Fibroblast of skin of abdomen (primary cell): Measurements from ENCODE around the gene ASPG.

Experiments used
- DNase-seq: peaks from one replicate; pipeline ENCODE4 v3.0.0-alpha.2; 2013

ASPG gene

DNA sequence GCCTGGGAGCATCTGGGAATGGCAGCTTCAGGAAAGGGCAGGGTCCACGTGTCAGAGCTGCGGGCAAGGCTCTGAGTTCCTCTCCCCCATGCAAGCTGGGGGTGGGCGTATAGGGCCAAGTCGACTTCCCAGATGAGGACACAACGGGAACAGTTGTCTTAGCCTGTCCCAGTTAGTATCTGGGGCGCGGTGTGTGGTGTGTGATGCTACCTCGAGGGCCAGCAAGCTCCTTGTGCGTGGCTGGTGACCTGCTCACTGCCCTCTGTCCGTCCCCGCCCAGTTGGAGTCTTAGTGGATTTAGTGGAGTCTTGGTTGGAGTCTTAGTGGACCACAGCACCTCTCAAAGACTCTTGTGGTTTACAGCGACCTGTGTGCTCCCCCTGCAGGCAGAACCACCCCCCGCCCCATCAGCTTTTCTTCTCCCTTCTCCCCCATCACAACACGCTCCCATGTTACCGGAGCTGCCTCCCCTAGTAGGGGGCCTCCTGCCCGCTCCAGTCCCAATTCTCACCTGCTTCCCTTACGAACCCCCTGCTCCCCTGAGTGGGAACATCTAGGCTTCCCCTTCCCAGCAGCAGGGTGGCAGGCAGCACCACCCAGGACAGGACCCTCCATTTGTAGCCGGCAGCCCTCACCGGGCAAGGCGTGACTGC lies 8.7 kb downstream of the ASPG start:
- DNase-seq = no peak

DNA sequence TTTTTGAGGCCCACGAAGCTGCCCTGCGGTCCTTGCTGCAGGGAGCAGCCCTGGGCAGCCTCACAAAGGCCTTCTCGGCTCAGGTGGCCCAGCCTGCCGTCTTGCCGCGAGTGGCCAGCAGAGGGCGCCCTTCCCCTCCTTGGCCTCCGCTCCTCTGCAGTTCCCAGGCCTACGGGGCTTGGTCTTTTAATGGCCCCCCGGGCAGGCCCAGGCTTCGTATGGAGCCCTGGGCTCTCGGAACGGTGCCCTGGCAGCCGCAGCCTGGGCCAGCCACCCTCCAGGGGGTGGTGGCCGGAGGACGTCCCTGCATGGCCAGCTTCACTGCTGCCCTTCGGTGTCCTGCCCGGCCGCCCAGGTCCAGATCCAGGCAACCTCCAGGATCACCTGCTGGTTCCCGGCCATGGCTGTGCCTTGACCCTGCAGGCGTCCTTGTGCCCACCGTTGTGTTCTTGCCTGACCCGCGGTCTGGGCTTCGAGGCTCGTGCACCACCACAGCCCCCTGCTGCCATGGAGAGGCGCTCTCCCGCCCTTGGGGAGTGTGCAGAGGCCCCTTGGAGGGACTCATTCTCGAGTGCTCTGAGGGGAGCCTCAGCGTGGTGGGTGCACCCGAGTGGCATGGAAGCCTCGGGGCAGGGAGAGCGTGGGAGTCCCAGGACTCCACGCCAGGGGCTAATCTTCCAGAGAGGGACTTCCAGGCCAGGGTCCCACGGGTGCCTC lies 9.4 kb downstream of the ASPG start:
- DNase-seq = peak; percentile 5

DNA sequence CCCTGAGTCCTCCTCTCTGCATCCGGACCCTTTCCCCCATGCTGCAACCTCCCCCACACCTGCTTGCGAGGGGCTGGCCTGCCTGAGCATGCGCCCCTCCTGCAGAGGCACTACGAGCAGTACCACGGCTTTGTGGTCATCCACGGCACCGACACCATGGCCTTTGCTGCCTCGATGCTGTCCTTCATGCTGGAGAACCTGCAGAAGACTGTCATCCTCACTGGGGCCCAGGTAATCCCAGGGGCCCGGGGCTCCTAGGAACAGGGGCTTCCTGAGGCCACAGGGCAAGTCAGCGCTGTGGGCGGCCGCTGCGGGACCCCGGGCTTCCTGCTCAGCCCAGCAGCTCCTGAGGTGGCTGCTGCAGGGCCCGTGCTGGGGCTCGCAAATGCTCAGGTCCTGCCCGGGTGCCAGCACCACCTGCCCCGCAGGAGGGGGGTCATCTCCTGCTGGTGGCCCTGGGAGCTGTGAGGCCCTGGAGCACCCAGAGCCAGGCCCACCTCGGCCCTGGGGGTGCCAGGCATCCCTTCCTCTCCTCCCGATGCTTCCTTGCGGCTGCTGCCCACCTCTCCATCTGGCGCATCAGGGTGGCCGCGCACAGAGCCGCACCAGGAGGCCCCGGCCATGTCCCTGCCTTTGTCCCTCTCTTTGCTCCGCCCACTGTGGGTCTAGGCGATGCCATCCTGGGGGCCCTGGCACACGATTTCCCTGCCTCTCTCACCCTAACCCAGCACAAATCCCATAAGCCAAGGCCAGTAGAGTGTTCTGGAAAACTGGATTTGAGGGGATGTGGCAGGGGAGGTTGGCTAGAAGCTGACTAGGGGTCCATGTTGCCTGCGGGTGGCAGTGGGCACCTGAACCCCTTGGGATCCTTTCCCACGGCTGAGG lies 10.2 kb downstream of the ASPG start:
- DNase-seq = no peak

DNA sequence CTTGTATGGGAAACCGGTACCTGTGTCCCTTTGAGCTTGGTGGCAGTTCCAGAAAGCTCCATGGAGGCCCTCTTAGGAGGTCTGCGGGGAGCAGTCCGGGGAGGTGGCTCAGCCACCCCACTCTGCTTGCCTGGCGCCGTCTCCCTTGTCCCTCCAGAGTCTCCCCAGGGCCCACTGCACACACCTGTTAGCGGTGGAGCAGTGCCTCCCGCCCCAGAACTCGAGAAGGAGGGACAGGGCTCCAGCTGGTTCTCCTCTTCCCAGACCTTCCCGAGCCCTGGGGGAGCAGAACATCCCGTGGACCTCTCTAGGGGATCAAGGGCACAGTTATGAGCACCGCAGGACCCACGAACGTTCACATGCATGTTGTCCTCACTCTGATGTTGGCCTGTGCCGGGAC lies 10.8 kb downstream of the ASPG start:
- DNase-seq = no peak

DNA sequence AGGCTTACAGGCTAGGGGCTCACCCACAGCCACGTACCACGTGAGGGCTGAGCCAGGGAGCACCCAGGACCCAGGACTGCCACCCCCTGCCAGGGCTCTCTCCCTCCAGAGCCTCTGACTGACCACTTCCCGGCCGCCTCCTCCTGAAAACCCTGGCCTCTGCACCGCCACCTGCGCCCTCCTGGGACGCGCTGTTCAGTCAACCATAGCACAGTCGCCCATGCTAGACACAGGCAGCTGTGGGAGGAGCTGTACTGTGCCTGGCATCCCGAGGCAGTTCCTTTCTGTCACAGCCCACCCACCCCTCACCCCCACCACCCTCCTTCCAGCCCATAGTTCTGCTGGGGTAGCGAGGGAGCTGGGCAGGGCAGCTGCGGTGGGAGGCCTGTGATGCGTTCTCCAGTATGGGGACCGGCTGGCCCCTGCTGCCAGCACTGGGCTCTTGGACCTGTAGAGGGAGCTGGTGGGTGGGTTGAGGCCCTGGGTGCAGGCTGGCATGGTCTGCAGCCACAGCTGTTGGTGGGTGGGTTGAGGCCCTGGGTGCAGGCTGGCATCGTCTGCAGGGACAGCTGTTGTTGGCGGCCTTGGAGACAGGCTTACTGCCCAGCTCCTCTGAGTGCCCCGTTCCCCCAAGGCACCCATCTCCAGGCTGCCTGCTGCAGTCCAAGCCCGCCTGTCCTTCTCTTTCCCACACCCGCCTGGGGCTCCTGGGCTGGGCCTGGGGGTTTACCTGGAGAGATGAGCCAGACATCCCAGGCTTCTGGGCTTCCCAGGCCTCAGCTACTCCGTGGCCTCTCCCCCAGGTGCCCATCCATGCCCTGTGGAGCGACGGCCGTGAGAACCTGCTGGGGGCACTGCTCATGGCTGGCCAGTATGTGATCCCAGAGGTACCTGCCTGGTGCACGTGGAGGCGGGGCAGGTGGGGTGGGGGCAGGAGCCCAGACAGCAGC lies 11.5 kb downstream of the ASPG start:
- no peak for DNase-seq

DNA sequence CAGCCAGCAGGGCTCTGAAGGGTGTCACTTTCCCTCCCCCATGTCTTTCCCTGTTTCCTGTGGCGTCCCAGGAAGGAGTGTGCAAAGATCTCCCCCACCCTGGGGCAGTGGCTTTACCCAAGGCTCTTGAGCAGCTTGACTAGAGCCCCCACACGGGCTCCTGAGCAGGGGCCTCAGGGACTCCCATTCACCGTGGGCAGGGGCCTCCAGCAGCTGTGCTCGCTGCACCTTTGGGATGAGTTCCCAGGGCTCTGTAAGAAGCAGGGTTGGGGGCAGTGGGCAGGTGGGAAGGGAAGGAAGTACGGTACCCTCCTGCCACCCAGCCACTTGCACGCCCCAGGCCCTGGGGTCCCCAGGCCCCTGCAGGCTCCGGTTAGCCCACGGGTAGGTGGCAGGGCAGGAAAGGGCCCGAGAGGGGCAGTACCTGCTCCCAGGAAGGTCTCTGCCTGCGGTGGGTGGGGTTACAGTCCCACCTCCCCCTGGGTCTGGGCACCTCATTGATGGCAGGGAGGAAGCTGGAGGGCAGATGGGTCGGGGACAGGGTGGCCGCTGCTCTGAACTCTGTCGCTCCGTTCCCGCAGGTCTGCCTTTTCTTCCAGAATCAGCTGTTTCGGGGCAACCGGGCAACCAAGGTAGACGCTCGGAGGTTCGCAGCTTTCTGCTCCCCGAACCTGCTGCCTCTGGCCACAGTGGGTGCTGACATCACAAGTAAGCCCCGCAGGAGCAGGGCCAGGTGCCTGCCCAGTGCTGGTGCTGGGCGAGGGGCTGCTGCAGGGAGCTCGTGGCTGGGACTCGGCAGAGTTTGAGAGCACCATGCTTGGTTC lies 13.0 kb downstream of the ASPG start:
- no peak for DNase-seq

DNA sequence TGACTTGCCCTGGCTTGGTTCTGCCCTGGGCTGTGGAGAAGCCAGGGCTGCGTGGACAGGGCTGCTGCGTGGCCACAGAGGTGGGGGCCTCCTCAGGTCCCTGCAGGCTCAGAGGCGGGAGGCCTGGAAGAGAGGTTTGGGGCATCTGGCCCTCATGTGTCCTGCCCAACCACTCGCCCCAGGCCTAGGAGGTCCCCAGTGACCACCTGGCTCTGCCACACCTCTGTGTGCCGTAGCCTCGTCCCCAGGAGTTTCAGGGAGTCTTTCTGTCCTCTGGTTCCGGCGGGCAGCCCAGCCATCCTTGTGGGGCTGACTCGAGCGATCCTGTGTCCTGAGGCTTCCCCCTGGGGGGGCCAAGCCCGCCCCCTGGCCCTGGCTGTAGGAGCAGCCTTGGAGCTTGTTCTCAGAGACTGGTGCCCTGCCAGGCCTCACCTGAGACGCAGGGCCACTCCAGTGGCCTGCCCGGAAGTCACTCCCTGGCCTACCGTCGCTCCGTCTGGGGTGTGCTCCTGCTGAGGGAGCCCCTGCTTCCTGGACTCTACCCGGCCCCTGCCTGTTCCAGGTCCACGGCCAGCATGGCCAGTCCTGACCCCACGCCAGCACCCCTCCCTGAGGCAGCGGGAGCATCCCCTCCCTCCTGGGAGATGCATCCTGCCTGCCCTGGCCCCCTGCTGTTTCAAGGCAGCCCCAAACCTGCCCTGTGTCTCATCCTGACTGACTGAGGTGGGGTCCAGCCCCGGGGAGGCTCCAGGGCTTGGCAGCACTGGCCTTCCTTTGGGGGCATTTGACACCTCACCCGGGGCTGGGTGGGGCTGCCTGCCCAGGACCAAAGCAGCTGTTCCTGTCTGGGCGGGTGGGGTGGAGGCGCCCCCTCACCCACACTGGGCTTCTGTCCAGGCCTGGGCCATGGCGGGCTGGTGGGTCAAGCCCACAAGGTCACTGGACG lies 13.9 kb downstream of the ASPG start:
- no peak for DNase-seq

DNA sequence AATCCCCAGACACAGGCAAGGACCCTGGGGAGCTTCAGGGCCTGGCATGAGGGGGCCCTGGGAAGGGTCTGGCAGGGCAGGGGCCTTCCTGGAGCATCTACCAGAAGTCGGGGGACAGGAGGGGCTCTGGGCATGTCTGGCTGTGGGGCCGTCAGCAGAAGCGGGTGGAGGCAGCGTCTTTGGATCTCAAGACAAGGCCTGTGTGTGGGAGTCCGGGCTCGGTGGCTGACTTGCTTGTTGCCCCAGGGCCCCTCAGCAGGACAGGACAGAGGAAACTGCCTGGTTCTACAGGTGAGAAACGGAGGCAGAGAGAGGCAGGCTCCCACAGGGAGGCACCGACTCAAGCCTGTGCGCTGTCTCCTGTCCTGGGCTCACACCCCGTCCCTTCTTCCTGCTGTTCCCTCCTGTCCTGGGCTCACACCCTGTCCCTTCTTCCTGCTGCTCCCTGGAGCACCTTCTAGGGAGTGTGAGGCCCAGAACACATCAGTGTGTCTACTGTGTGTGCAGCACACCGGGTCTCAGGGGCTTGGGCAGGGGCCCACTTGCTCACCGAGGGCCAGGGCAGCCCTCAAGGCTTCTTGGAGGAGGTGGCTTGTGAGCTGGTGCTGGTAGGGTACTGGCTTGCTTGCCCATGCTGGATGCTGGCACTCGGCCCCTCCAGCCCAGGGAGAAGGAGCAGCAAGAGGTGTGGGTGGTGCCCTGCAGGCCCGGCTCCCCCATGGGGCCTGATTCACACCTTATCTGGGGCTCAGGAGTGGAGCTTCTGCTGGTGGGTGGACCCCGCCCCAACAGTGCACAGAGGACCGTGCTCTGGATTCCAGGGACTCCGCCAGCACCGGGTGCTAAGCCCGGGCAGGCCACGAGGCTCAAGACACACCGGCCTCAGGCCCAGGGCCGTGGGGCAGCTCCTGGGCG lies 14.9 kb downstream of the ASPG start:
- DNase-seq = no peak

DNA sequence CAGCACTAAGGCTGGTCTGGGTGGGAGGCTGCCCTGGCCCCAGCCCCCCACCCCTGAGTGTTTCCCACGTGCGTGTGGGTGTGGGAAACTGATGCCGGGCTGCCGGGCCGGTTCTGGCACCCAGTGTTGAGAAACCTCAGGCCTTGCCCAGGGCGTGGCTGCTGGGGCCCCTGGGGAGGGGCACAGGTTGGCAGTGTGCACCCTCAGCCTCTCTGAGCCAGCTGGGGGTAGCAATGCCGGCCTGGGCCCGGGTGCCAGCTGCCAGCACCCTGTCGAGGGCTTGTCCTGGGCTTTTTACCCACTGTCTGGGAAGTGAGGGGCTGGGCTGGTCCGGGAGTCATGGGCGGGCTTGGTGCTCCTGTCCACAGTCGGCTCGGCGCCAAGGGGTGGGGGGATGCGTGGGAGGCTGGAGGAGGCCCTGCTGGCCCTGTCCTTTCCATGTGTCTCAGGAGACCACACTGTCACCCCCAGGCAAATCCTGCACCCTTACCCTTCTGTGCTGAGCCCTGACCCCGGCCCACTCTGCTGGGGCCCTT lies 15.7 kb downstream of the ASPG start:
- DNase-seq = no peak

DNA sequence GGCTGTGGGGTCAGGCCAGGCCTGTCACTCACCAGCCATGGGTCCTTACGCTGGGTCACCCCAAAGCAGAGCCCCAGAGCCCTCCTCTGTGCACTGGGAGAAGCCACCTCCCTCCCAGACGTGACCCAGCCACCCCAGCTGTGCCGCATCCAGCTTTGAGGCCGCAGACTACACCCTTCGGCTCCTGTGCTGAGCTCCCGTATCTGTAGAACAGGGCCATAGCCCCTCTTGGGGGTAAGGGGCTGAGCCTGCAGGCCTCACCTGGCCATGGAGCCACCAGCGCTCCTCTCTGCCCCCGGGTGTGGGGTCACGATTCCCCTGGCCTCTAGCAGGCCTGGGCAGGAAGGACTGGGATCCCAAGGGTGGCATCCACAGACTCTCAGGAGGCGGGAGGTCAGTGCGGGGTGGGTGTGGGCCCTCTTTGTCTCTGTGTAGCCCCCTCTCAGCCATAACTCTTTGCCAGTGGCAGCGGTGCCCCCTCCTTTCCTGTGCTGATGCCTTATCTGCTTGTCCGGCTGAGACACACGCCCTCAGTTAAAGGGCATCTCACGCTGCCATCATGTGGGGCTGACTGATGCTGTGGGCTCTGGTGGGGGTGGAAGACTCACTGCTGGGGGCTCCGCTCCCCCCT lies 16.3 kb downstream of the ASPG start:
- no peak for DNase-seq

DNA sequence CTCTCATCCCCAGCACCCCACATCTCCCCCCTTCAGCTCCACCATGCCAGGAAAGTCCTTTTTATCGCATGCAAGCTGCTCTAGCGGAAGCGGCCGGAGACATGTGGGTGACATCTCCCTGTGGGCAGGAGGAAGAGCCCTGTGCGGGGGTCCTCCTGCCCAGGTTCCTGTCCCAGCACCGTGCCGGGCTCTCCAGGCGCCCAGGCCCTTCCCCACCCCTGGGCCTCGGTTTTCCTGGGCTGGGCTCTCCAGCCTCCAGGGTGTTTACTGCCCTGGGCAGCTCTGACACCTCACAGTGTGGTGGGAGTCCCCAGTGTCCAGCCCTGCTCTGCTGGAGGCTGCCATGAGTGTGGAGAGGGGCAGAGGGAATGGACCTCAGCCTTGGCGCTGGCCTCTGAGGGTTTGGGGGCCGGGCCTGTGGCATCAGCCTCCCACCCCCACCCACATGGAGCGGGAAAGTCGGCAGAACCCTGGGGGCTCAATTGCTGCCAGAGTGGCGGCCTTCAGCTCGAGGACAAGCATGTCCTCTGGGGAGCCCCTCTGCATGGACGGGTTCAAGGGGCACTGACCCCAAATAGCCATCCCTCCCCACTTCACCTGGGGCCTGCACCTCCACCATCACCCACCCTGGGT lies 16.9 kb downstream of the ASPG start:
- DNase-seq = no peak

DNA sequence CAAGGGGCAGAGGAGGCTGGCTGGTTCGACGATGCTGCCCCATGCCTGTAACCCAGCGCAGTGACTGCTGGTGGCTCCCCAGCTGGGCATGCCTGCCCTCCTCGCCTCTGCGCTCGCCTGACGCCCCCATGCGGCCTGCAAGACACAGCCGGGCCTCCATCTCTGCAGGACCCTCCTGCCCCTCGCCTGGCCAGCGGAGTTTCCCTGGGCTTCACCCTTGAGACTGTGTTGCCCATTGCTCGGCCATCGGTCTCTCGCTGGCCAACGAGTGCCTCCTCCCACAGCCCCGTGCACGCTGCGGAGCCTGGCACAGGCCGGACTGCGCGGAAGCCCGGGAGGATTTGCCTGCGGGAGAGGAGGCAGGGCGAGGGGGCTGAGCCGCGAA lies 17.6 kb downstream of the ASPG start:
- DNase-seq = no peak

DNA sequence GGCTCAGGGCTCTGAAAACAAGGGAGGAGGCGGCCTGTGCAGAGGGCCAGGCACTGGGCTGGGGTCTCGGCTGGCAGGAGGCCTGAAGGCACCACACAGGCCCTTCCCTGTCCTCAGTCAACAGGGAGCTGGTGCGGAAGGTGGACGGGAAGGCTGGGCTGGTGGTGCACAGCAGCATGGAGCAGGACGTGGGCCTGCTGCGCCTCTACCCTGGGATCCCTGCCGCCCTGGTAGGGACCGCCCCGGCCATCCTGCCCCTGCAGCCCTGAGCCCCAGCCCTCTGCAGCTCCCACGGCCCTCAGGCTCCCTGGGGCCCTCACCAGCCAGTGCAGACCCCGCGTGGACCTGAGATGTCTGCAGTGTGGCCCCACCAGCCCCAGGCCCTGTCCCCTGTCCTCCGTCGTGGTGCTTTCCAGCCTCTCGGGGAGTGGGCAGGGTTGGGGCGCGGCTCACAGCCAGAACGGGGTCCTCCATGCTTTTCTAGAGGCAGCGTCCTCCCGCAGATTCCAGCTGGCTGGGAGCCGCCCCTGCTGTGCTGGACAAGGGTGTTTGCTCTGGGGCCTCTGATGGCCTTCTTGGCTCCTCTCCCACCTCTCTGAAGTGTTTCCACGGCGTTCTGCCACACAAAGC lies 18.1 kb downstream of the ASPG start:
- no peak for DNase-seq

DNA sequence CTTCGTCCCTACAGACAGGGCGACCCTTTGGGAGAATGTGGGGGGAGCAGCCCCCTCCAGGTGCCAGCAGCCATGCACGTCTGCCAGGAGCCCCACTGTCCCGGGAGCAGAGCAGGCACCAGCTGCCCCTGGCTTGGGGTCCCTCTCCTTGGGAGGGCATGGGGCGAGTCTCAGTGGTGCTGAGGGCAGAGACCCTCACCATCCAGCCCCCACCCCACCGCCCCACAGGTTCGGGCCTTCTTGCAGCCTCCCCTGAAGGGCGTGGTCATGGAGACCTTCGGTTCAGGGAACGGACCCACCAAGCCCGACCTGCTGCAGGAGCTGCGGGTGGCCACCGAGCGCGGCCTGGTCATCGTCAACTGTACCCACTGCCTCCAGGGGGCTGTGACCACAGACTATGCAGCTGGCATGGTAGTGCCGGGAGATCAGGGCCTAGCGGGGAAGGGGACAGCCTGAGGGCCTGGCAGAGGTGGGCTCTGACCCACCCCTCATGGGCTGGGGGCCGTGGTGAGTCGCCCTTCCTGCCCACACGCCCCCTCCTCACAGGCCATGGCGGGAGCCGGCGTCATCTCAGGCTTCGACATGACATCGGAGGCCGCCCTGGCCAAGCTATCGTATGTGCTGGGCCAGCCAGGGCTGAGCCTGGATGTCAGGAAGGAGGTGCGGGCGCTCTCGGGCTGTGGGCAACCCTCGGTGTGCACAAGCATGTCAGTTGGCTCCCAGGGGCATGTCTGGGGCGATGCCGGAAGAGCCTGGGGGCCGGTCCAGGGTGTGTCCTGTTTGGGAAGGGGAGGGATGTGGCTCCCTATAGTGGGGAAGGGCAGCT lies 18.8 kb downstream of the ASPG start:
- DNase-seq = no peak

DNA sequence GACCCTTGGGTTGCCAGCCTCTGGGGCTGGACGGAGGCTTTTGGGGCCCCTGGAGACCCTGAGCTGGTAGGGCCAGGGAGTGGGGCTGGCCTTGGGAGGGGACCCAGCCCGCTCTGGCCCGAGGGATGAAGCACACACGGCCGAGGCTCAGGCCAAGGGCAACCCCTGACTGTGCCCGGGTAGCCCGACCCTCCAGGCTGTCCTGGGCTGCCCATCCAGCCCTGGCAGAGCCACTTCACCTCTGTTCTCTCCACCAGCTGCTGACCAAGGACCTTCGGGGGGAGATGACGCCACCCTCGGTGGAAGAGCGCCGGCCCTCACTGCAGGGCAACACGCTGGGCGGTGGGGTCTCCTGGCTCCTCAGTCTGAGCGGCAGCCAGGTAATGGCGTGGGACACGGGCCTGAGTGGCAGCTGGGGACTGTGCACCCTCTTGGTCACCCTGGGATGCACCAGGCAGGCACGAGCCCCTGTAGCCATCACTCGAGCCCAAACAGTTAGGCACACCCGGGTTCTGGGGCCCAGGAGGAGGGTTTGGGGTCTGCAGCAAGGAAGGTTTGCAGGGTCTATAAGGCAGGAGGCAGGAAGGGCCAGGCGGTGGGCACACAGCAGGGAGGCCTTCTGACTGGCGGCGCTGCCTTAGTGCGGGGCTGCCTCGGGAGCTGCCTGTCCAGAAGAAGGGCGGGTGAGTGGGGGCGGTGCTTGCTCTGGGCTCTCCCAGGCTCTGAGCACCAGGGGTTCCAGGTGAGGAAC lies 19.7 kb downstream of the ASPG start:
- no peak for DNase-seq
